NCI-H2196 treated with DMSO at 0.1 percent for 48 hours (cell line): ENCODE data around the gene SYT14.
"Not testable (repeated sequence)": the region's sequence is repeated elsewhere in the genome, so short reads cannot be mapped to it uniquely, and the experiment has no call there.

Source experiments
- DNase-seq: peaks from one replicate; lab custom pipeline; 2025; ENCODE audit not compliant: unreplicated experiment; lab: John Stamatoyannopoulos, UW

The SYT14 gene

DNA sequence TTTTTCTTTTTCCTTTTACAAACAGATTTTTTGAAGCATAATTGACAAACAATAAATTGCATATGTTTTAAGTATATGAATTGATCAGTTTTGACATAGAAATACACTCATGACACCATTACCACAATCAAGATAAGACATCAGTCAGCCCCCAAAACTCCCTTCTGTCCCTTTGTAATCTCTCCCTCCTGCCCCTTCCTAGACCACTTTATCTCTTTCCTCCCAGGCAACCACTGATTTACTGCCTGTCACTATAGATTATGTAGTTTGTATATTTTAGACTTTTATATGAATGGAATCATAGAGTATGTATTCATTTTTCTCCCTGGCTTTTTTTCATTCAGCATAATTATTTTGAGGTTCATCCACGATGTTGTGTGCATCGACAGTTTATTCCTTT, 6.9 kb upstream of the SYT14 start:
- no peak for DNase-seq

DNA sequence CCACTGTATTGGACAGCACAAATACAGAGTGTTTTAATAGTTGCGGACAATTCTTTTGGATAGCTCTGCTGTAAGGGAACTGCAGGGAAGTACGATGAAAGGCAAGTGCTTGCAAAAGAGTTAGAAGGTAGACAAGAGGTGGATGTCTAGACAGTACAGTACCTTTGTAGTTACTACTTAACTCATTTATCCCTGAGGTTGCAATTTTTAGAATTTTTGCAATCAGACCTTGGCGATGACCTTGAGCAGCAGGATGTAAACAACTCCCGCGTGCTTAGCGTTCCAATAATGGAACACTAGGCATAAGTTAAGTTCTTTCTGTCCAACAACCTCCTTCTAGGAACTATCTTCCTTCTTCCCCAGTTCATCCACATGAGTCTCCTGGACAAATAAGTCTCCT, 1.9 kb upstream of the SYT14 start:
- DNase-seq = no peak

DNA sequence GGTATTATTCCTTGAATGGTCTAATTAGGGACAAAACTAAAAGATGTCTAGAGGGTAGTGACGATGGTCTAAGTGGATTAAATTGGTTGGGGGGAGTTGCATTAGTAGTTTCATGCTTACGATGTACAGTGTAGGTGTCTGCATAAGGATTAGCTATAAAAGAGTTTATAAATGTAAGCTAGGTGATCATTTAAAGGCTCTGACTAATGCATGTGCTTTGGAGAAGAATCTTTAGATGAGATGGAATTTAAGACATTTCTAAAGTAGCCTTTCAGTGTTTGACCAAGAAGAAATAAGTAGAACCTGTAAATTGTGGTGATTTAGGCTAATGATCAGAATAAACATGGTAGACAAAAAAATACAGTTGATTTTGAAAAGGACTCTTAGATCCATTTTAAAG, 7.4 kb downstream of the SYT14 start:
- DNase-seq = no peak

DNA sequence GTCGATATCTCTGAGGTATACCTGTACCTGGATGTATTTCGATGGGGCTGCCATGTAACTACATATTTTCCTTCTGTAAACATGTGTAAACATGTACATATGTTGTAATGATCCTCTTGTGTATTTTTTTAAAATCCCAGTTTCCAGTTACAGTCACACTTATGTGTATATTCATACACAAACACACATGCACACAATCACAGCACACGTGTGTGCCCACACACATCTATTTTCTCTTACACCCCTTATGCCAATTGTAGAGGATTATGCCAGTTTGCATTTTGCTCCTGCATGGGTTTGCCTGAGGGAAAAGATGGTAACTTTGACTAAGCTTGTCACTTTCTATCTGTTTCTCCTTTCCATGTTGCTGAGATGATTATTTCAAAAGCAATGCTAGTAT, 10.1 kb downstream of the SYT14 start:
- DNase-seq = no peak

DNA sequence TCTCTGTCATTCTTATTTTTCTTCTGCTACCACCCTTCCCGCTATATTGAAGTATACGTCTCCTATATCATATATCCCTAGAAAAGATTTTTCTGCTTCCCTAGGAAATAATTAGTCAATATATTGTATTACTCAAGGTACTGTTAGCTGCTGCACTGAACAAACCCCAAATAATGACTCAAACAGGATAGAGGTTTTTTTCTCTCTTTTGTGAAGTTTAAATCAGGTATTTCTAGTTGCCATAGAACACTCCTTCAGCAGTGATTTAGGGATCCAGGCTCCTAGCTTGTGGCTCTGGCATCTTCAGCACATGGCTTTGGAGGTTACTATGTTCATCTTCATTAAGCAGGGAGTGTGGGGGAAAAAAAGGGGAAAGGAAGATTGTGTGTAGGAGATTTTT, 18.1 kb downstream of the SYT14 start:
- DNase-seq = no peak

DNA sequence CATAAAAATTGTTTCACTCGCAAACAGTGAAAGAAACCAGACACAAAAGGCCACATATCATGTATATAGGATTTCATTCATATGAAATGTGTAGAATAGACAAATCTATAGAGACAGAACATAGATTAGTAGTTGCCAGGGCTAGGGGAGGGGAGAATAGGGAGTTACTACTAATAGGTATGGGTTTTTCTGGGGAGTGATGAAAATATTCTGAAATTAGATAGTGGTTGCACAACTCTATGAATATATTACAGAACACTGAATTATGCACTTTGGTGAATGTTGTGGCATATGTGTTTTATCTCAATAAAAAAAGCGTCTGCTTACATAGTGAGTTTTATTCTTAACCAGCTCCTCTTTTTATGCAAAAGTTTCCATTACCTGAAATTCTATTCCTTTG, 21.6 kb downstream of the SYT14 start:
- DNase-seq = no peak

DNA sequence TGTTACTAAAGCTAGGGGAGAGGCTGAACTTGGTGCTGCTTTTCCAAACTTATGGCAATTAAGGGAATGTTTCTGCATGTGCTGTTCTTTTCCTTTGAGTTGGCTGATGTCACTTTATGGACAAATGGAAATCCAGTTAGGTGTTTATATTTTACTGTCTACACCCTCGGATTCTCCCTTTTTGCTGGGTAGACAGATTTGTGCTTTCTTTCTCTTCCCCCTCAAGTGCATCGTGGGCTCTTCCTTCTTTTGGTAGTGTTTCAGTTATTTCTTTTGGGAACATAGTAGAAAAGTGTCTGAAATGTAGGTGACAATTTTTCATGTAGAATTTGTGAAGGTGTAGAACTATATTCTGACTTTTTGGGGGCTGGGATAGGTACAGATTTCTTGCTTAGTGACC, 22.9 kb downstream of the SYT14 start:
- DNase-seq = no peak

GRCh38 chr1:209962388-209962787, 24.4 kb downstream of the SYT14 start:
- no peak for DNase-seq

DNA sequence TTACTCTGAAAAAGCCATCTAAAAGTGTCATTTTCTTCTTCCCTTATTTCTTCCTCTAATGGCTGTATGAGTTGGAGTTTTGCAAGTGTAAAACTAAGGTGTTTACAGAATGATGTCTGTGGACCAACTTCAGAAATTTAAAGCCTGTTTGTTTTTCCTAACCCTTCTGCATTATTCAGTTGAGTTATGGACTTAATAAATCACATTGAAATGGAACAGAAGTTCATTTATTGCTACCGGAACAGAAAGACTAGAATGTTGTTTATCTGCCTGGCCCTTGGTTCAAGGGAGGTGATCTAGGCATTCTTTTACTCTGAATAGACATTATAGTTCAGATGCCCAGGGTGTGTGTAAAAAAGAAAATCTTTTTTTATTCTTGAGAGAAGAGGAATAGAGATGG, 24.8 kb downstream of the SYT14 start:
- DNase-seq = no peak

GRCh38 chr1:209965996-209966395, 28.0 kb downstream of the SYT14 start:
- DNase-seq = no peak

DNA sequence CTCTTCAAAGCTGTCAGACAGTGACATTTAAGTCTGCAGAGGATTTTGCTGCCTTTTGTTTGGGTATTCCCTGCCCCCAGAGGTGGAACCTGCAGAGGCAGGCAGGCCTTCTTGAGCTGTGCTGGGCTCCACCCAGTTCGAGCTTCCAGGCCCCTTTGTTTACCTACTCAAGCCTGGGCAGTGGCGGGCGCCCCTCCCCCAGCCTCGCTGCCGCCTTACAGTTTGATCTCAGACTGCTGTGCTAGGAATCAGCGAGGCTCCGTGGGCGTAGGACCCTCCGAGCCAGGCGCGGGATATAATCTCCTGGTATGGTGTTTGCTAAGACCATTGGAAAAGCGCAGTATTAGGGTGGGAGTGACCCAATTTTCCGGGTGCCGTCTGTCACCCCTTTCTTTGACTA, 40.7 kb downstream of the SYT14 start:
- not testable (repeated sequence) for DNase-seq

DNA sequence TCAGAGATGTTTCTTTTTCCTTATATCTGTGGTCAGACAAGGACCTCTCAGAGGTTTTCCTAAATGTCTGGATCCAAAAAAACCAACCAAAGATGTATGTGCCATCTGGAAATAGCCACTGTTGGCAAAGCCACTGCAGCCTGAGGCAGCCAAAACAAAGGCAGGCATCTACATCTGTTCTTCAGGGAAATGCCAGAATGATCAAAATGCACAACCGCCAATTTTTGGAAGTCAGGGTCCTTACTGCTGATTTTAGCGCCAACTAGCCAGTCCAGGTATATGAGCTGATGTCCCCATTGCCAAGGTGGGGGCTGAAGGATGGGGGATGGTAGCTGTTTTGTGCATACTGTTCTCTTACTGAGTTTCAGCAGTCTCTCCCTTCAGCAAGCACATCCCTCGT, 45.9 kb downstream of the SYT14 start:
- no peak for DNase-seq

DNA sequence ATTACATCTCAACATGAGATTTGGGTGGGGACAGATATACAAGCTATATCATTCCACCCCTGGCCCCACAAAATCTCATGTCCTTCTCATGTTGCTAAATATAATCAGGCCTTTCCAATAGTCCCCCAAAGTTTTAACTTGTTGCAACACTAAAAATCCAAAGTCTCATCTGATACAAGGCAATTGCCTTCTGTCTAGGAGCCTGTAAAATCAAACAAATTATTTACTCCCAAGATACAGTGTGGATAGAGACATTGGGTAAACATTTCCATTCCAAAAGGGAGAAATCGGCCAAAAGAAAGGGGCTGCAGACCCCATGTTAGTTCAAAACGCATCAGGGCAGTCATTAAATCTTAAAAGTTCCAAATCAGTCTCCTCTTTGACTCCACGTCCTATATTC, 47.0 kb downstream of the SYT14 start:
- no peak for DNase-seq

- DNase-seq = no peak
Measured at GRCh38 chr1:209988706-209989105, 50.7 kb downstream of the SYT14 start.

GRCh38 chr1:209989525-209989924, 51.5 kb downstream of the SYT14 start:
- DNase-seq = no peak

- DNase-seq = no peak
Measured at GRCh38 chr1:209993061-209993830, 55.2 kb downstream of the SYT14 start.

DNA sequence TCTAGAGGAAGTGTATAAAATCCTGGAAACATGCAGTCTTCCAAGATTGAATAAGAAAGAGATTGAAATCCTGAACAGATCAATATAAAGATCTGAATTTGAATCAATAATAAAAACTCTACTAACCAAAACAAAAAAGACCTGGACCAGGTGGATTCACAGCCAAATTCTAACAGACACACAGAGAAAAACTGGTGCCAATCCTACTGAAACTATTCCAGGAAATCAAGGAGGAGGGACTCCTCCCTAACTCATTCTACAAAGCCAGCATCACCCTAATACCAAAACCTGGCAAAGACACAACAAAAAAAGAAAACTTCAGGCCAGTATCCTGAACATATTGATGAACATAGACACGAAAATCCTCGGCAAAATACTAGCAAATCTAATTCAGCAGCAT, 58.3 kb downstream of the SYT14 start:
- no peak for DNase-seq

DNA sequence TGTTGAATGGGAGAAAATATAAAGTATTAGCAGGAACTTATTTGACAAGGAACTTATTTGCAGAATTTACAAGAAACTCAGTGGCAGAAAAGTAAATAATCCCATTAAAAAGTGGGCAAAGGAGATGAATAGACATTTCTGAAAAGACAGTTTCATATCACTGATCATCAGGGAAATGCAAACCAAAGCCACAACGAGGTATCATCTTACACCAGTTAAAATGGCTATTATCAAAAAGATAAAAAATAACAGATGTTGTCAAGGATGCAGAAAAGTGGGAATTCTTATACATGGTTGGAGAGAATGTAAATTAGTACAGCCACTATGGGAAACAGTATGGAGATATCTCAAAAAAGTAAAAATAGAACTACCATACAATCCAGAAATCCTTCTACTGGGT, 61.0 kb downstream of the SYT14 start:
- DNase-seq = no peak

- DNase-seq = no peak
Measured at GRCh38 chr1:210001751-210002150, 63.7 kb downstream of the SYT14 start.

- no peak for DNase-seq
Measured at GRCh38 chr1:210003501-210003900, 65.5 kb downstream of the SYT14 start.

- DNase-seq = no peak
Measured at GRCh38 chr1:210010161-210010560, 72.1 kb downstream of the SYT14 start.

- DNase-seq = no peak
Measured at GRCh38 chr1:210021145-210021860, 83.3 kb downstream of the SYT14 start.

DNA sequence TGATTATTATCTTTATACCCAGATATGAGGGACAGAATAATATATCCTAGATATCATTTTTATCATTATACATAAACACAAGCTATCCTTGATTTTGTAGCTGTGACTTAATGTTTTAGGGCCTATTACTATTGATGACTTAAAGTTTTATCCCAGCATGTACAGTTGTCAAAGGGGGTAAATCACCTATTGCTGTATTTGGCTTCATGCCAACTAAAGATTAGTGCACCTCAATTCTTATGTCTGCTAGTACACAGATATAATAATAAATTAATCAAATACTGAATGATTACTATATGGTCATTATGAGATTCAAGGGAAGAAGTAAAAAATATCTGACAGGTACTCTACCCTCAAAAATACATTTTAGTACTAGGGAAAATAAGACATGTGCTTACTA, 84.0 kb downstream of the SYT14 start:
- DNase-seq = no peak
